GM19395 (cell line): ENCODE data around the gene TNFRSF1B.

ENCODE experiments used
- ATAC-seq: cut with Tn5 transposase; IDR thresholded peaks from one replicate; pipeline ENCODE4 v1.9.1; 2021; ENCODE audit warnings: mild to moderate bottlenecking, moderate library complexity; ENCODE audit not compliant: unreplicated experiment

Gene TNFRSF1B

GRCh38 chr1:12174924-12175810 is 8.4 kb downstream of the TNFRSF1B start:
- no peak for ATAC-seq

- ATAC-seq, result no peak
Measured at GRCh38 chr1:12176298-12177118, 9.7 kb downstream of the TNFRSF1B start.

- no peak for ATAC-seq
Measured at GRCh38 chr1:12177156-12177998, 10.6 kb downstream of the TNFRSF1B start.

DNA sequence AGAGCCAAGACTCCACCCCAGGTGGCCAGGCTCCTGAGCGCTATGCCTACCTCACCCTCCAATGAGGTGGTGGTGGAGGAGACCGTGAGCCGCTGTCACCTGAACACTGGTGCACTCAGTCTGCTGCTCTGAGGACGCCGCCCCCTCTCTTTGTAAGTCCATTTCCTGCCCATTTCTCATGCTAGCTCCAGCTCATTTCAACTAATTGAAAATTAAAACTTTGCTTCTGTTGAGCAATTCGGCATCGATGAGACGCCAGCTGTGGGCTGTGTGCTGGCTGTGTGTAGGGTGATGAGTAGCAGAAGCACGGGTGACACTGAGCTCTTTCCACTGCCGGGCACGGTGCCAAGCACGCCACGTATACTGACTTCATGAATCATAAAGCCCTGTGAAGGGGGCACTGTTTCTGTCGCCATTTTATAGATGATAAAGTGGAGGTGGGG is 11.2 kb downstream of the TNFRSF1B start:
- no peak for ATAC-seq

- ATAC-seq, result no peak
Measured at GRCh38 chr1:12178511-12178910, 11.7 kb downstream of the TNFRSF1B start.

GRCh38 chr1:12179111-12179519 is 12.3 kb downstream of the TNFRSF1B start:
- ATAC-seq, result no peak

DNA sequence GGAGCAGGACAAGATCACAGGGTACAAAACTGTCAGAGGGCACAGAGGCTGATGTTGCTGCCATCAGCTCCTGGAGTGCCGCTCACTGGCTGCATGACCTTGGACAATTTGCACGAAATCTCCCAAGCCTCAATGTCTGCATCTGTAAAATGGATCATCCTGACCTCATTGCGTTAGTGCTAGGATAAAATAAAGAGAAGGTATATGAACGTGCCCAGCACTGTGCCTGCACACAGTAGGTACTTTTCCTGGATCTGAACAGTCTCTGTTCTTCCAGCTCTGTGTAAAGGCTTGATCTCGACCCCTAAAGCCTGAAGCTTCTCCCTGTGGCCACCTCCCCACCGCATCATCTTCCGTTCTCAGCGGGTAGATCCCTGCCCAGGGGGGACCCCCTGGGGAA is 12.9 kb downstream of the TNFRSF1B start:
- no peak for ATAC-seq

GRCh38 chr1:12180315-12180714 is 13.5 kb downstream of the TNFRSF1B start:
- ATAC-seq, result no peak

DNA sequence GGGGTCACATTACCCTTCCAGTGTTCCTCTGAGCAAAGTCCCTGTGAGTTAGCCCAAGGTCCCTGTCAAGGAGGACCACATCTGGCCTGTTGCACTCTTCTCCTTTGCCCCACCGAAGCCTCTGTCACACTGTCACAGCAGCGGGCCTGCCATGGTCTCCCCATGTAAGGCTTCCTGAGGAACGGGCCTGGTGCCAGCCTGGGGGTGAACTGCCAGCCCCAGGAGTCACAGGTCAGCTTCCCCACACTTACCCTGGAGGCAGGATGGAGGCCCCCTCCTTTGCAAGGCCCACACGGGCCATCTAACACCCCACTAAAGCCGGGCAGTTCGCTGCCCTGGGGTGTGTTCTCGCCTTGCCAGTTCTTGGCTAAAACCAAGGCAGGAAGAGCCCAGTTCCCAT is 14.1 kb downstream of the TNFRSF1B start:
- no peak for ATAC-seq

GRCh38 chr1:12181568-12181967 is 14.8 kb downstream of the TNFRSF1B start:
- ATAC-seq, result no peak

DNA sequence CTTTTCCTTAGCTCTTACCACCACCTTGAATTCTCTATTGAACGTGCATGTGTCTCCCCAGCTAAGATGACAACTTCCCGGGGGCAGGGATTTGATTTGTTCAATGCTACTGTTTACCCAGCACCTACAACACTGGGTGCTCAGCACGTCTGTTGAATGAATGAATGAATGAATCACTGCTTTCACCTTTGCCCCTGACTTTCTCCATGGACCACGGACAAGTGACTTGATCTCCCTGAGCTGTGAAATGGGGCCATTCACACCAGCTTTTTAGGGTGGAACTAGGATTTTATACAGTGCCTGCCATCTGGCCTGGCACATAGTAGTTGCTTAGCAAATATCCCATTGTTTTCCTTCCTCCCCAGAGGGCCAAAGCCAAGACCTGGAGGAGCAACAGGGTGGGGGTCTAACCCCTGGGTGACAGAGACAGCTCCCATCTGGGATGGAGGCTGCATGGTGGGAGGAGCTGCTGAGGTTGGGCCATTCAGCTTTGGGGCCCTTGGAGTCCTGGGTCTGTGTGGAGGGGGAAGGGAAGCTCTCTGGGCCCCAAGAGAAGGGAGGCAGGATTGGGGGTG is 15.7 kb downstream of the TNFRSF1B start:
- no peak for ATAC-seq

DNA sequence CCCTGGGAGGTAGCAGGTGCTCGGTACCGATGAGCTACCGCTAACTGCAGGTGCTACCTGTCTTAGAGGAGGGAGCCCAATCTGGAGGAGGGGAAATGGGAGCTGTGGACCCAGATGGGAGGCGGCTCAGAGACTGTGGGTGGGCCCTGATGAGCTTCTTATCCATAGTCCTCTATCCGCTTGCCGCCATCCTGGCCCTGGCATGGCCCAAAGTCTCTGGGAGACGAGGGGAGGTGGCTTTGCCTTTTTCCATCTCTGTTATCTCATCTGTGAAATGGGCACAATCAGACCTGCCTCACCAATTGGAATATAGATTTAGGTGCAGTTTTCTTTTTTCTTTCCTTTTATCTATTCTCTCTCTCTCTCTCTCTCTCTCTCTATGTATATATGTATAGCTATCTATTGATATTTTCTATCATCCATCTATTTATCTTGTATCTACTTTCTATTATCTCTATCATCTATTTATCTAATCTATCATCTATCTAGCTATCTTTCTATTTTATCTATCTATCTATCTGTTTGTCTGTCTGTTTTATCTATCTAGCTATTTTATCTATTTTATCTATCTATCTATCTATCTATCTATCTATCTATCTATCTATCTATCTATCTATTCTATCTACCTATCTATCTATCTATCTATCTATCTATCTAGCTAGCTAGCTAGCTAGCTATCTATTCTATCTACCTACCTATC is 16.5 kb downstream of the TNFRSF1B start:
- no peak for ATAC-seq

GRCh38 chr1:12184008-12184681 is 17.4 kb downstream of the TNFRSF1B start:
- ATAC-seq, result no peak

- ATAC-seq, result no peak
Measured at GRCh38 chr1:12185036-12185917, 18.5 kb downstream of the TNFRSF1B start.

DNA sequence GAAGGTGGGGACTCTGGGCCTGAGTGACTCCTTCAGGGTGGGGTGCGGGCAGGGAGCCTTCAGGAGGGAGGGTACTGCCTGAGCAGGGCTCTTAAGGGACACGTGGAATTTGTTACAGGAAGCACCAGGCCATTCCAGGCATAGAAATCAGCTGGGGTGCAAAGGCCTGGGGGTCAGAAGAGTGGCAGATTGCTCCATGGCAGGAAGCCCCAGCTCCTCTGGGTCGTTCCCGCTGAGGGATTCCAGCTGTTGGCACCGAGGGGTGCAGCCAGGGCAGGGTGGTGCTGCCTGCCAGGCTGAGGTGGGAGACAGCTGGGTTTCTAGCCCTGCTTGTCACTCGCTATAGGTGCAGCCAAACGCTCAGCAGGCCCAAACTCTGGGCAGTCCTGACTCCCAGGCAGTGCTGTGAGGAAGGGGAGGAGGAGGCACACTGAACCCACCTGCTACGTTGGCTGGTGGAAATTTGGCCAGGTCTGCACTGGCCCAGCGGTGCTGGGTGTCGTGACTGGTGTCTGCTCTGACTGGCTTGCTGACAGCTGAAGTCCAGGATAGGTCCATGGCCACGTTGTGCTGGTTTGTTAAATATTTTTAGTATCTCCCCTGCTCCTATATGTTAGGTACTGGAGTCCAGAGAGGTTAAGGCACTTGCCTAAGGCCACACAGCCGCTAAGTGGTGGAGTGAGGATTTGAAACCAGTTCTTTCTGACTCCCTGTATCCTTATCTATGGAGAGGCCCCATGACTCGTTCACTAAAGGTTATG is 19.3 kb downstream of the TNFRSF1B start:
- no peak for ATAC-seq

DNA sequence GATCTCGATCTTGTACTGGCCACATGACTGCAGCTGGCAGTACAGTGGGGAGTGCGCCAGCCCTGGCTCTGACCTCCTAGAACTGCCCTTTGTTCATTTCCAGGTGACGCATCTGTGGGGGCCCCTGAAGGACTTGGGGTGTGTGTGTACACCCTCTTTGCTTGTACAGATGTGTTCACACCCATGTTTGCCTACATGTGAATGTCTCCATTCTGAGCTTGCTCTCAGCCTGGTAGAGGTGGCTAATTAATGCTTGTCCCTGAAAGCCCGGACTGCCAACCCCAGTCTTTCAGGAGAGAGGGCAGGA is 19.8 kb downstream of the TNFRSF1B start:
- no peak for ATAC-seq

- ATAC-seq, result no peak
Measured at GRCh38 chr1:12188115-12188514, 21.3 kb downstream of the TNFRSF1B start.
